ENCODE results near the gene MAPK4.
A peak's percentile ranks its signal among the peaks of the same experiment; 100 is the strongest.

DNA sequence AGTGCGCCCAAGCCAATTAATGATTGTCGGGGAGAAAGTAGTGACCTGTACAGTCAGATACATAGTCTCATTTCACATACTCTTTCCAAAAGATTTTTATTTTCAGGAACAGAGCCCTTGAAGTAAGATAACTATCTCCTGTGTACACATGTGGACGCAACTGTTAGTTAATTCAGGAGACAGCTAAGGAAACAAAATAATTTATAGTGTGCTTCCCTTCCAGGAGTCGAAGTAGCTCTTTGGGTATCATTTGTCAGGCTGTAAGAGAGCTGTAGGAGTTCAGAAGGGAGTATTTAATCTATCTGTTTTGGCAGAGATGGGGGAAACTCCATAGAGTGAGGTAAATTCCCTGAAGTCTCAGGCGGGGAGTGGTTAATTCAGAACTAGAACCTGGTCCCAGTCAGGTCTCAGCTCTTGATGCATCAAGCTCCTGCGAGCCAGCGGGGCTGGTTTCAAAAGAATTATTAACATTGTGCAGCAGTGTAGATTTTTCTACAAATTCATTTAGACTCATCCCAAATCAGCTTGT lies 63.0 kb downstream of the MAPK4 start:
- TF ChIP-seq GATA2 (IDR thresholded peaks at IDR 0.05; ENCODE audit: low read depth, low read length), result no peak
- 0 out of 2 replicates have a peak, but pooled peaks have one; percentile 21 for TF ChIP-seq GATA3 (IDR thresholded peaks at IDR 0.05; ENCODE audit: low read depth, low read length)

All from SH-SY5Y (cell line).